ENCODE results near the gene DBN1.

Gene DBN1

DNA sequence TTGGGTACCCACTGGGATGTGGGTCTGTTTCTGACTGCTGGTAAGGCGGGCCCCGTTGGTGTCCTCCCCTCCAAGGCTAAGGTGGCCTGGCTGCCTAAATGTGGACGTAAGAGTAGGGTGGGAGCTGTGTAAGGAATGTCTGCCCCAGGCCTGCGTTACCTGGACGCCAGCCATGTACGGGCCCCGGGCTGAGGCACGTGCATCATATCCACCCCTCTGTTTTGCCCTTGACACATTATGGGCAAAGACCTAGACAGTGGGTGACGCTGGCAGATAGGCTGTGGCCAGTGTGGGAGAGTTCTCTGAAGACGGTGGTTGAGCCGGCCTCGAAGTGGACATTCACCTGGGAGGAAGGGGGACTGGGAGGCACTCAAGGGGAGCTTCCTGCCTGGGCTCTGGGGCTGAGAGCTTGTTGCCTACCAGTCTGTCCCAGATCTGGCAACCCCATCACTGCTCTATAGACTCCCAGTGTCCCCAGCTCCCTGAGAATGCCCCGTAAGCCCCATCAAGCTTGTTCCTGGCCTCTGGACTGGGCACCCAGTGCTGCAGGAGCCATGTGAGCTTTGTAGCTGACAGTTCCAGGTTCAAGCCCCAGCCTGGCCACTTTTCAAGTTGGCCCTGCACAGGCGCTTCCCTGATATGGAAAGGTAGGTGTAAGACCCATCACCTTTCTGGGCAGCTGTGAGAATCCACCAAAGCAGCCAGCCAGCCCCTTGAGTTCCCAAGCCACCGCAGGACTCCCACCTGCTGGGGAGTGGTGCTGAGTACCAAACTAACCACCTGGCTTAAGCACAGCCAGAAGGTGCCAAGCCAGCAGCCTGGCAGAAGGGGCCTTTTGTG is 30.1 kb downstream of the DBN1 start:
- DNase-seq (ENCODE audit: low read depth in 2 of 2): no peak

DNA sequence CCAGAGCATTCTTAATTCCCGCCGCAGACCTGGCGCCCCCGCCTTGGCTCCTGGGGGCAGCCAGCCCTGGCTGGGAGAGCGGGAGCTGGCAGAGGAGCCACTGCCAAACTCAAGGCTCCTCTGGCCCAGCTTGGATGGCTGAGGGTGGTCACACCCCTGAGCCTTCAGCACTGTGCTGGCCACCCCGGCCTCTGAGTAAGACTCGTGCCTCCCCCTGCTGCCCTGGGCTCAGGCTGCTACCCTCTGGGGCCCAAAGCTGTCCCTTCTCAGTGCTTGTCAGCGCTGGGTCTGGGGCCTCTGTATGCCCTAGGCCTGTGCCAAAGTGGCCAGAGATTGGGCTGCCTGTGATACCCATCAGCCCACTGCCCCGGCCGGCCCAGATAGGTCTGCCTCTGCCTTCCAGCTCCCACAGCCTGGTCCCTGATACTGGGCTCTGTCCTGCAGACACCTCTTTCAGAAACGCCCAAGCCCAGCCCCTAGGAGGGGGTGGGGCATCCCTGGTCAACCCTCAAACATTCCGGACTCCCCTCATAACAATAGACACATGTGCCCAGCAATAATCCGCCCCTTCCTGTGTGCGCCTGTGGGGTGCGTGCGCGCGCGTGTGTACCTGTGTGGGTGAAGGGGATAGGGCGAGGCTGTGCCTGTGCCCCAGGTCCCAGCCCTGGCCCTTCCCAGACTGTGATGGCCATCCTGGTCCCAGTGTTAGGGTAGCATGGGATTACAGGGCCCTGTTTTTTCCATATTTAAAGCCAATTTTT is 31.2 kb downstream of the DBN1 start:
- no peak for DNase-seq (ENCODE audit: low read depth in 2 of 2)

GRCh38 chr5:177440990-177441780 is 32.2 kb downstream of the DBN1 start:
- DNase-seq (ENCODE audit: low read depth in 2 of 2): no peak

GRCh38 chr5:177440211-177440989 is 33.0 kb downstream of the DBN1 start:
- no peak for DNase-seq (ENCODE audit: low read depth in 2 of 2)

DNA sequence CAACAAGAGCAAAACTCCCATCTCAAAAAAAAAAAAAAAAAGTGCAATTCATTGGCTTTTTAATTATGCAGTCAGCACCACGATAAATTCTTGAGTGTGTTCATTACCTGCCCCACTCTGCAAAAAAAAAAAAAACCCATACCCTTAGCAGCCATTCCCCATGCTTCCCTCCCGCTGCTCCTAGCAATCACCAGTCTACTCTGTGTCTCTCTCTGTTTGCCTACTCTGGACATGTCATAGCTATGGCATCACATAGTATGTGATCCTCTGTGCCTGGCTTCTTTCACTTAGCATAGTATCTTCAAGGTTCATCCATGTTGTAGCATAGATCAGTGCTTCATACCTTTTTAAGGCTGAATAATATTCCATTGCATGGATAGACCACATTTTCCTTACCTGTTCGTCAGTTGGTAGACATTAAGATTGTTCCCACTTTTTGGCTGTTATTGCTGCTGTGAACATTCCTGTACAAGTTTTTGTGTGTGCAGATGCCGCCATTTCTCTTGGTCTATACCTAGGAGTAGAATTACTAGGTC is 33.8 kb downstream of the DBN1 start:
- no peak for DNase-seq (ENCODE audit: low read depth in 2 of 2)

DNA sequence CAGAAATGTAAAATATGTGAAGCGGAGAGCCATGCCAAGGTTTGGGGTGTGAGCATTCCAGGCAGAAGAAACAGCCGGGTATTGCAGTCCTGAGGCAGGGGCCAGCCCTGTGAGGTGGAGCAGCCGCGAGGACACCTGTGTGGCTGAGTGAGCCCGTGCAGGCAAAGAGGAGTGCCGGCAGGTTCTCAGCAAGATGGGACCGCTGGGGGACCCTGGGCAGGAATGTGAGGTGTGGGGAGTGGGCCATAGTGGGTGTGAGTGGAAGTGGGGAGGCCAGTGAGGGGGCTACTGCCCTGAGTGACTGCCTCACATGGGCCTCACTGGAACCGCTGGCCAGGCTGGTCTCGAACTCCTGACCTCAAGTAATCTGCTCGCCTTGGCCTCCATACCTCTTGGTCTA is 35.0 kb downstream of the DBN1 start:
- DNase-seq (ENCODE audit: low read depth in 2 of 2): no peak

DNA sequence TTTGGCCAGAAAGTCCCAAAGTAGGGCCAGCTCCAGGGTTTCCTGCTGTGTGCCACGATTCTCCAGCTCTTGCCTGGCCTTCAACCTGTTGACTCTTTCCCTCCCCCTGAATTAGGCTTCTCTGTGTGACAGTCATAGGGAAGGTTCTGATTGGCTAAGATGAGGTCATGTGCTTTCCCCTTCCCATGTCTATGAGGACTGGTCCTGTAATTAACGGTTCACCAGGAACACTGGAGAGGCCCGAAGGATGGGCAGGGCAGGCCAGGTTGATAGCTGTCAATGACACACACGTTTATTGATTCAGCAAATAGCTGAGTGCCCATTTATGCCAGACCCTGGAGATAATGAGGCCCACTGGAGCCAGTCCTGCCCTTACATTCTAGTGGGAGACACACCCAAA is 35.8 kb downstream of the DBN1 start:
- DNase-seq (ENCODE audit: low read depth in 2 of 2): no peak

GRCh38 chr5:177435847-177436536 is 37.4 kb downstream of the DBN1 start:
- DNase-seq (ENCODE audit: low read depth in 2 of 2): no peak

- no peak for DNase-seq (ENCODE audit: low read depth in 2 of 2)
These were observed 38.3 kb downstream of the DBN1 start for GRCh38 chr5:177434942-177435738.

- no peak for DNase-seq (ENCODE audit: low read depth in 2 of 2)
These were observed 39.0 kb downstream of the DBN1 start for GRCh38 chr5:177434437-177434836.

DNA sequence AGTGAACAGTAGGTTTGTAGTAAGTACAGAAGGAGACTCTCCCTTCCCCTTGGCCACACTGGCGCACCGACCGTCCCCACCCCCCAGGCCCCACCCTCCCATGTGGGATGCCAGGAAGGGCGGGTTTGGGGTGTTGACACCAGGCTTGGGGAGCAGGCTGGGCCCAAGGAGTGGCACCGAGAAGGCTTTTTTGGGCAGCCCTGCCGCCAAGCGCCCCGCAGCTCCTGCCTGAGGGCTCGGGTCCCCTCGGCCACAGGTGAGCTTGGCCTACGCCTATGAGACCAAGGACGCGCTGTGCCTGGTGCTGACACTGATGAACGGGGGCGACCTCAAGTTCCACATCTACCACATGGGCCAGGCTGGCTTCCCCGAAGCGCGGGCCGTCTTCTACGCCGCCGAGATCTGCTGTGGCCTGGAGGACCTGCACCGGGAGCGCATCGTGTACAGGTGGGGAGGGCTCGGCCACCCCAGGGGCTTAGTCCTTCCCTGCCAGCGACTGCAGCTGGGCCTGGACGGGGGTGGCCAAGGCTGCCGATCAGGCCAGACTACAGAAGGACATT is 39.7 kb downstream of the DBN1 start:
- no peak for DNase-seq (ENCODE audit: low read depth in 2 of 2)

DNA sequence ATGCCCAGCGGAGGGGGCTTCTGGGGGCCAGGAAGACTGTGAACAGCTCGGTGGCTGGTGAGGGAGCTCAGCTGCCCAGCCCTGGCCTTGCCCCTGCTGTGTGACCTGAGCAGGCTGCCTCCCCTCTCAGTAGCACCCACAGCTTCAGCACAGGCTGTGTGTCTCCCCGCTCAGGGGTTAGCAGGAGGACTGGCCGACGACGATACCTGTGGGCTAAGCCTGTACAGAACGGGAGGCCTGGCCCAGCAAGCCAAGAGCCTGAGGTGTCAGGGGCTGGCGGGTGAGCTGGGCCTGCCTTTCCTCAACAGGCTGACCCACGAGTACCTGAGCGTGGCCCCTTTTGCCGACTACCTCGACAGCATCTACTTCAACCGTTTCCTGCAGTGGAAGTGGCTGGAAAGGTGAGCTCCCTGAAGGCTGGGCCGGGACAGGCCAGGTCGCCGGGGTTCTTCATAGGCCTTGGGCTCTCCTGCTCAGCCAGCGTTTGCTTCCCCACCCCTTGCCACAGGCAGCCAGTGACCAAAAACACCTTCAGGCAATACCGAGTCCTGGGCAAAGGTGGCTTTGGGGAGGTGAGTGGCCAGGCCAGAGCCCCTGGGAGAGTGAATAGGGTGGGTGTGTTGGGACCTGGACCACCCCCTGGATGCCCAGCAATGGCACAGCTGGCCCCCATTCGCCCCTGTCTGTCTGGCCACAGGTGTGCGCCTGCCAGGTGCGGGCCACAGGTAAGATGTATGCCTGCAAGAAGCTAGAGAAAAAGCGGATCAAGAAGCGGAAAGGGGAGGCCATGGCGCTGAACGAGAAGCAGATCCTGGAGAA is 40.4 kb downstream of the DBN1 start:
- DNase-seq (ENCODE audit: low read depth in 2 of 2): no peak

DNA sequence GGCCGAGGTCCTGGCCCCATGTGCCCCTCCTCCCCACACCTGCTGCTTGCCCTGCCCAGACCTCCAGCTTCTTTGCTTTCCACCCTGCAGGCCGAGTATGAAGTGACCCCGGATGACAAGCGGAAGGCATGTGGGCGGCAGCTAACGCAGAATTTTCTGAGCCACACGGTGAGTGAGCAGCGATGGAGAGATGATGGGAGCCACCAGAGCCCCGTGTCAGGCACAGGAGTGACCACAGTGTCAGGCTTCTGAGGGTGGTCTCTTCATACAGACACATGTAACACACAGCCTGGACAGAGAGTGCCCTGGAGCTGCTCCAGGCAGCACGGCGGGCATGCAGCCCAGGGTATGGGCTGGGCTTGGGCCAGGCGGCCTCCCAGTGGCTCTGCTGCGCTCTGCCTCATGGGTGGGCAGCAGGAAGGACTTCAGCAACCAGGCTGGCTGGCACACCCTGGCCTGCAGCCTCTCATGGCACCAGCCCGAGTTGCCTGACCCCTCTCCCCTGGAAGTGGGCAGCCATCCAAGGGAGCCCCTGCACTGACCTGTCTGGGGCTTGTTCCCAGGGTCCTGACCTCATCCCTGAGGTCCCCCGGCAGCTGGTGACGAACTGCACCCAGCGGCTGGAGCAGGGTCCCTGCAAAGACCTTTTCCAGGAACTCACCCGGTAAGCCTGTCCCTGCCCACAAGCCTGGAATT is 41.1 kb downstream of the DBN1 start:
- DNase-seq (ENCODE audit: low read depth in 2 of 2): no peak

DNA sequence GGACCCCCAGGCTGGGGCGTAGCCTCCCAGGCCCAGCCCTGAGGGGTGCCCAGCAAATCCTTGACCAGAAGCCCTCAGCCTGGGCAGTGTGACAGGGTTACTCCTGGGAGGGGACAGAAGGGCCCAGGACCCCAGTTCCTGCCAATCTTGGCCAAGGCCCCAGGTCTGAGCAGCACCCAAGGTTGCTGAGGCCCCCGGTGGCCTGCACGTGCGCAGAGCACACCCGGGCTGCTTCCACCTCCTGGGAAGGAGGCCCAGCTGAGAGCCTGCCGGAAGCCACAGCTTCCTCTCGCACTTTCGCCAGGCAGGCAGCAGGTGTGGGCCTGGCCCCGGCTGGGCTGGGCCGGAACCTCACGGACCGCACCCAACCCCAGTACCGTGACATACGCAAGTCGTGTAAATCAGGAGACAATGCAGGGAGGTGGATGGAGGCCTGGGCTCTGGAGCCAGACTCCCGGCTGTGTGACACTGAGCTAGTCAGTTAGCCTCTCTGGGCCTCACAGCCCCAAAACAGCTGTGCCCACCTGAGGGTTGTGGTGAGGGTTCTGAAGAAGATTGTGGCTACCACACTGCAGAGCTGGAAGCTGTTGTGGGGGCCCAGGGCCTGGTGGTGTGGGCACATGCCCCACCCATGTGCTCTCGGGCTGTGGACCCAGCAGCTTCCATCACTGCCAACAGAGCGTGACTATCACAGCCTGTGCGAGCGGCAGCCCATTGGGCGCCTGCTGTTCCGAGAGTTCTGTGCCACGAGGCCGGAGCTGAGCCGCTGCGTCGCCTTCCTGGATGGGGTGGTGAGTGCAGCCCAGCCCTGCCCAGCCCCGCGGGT is 41.9 kb downstream of the DBN1 start:
- no peak for DNase-seq (ENCODE audit: low read depth in 2 of 2)

GRCh38 chr5:177430972-177431316 is 42.5 kb downstream of the DBN1 start:
- DNase-seq (ENCODE audit: low read depth in 2 of 2): no peak

DNA sequence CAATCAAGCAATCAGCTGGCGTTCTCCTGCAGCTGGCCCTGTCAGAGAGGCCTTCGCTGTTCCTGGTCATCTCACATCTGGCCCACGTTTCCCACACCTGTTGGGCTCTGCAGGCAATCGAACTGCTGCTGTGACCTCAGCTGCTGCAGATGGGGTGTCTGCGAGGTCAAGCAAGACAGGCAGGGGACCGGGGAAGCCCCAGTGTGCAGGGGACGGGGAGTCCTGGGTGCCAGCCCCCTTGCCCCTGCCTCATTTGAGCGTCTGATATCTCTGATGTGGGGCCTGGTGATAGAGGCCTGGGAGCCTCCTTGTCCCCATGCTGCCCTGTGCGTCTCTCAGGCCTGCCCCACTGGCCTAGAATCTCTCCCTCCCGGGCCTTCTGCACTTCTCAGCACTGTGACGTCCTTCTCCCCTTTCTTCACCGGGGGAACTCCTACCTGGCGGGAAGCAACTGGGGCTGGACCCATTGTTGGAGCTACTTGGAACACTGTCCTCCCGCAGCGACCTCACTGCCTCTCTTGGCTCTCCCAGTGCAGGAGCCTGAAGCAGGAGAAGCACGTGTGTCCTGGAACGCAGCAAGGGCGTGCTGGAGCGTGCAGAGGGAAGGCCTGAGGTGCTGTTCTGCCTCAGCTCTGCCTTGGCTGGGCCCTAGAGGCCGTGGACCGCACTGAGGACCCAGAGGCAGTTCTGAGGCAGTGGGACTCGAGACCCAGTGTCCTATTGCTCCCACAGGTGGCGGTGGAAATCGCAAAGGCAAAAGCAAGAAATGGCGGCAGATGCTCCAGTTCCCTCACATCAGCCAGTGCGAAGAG is 43.1 kb downstream of the DBN1 start:
- no peak for DNase-seq (ENCODE audit: low read depth in 2 of 2)

Measured in stimulated activated CD8-positive, alpha-beta memory T cell treated with anti-CD3 and anti-CD28 coated beads, Interleukin-15, amount 100 ng/mL, for 4 hours (primary cell).